Left ventricle myocardium inferior (tissue), 1 donor: ENCODE data around the gene USP9Y. TPM values are rescaled to one million over a fixed set of nuclear protein-coding genes. Genes with fewer than 3 reads are reported as not detected.

Source experiments
- DNase-seq: peaks from one replicate; pipeline ENCODE4 v3.0.0-alpha.2; 2020
- H3K27ac ChIP-seq: fragments of 200-600 bp; replicated peaks from 2 replicates; pipeline ENCODE4 v1.8.0; 2021
- H3K27me3 ChIP-seq: fragments of 200-600 bp; 2 replicates; pipeline ENCODE4 v1.8.0; 2021; ENCODE audit warnings: low read depth
- H3K36me3 ChIP-seq: fragments of 200-600 bp; 2 replicates; pipeline ENCODE4 v1.8.0; 2021
- H3K4me1 ChIP-seq: fragments of 200-600 bp; 2 replicates; pipeline ENCODE4 v1.8.0; 2021
- H3K4me3 ChIP-seq: fragments of 200-600 bp; 2 replicates; pipeline ENCODE4 v1.8.0; 2021; ENCODE audit warnings: mild to moderate bottlenecking, moderate library complexity
- H3K9me3 ChIP-seq: fragments of 200-600 bp; replicated peaks from 2 replicates; pipeline ENCODE4 v1.8.0; 2021
- CTCF ChIP-seq: fragments of 200-600 bp; IDR thresholded peaks from 2 replicates; pipeline ENCODE4 v1.8.0; 2021; ENCODE audit warnings: antibody characterized with exemption, mild to moderate bottlenecking, borderline replicate concordance
- intact Hi-C: fragments of 100-400 bp; cut with micrococcal nuclease; formaldehyde crosslinking; loops from one replicate; pipeline ENCODE4 v1.11.0; 2022
- total RNA-seq: library from RNA; stranded (reverse); fragmentation: NEBNext Ultra II Directional; extraction: Animal tissue kit (Norgen Biotek cat#: 25700); gene quantifications from one replicate; pipeline ENCODE4 v1.2.1, GENCODE V29; 2021
- donor health status: DM: no; HTN: yes; CAD: no; lungs with severe emphysema.

The USP9Y gene
- total RNA-seq, 1 donor from 2014 or later: 25.4 TPM

- H3K4me3 ChIP-seq: no peak overlapping the region
- no peaks in the 10 kb centered on the region for H3K27me3 ChIP-seq
- H3K36me3 ChIP-seq: peaks cover 24% of the 10 kb centered on the region
- H3K4me1 ChIP-seq: no peaks in the 10 kb centered on the region
- intact Hi-C loops: no loop called here
- TF ChIP-seq CTCF: no peak
- no peaks in the 10 kb centered on the region for H3K9me3 ChIP-seq
- DNase-seq: no peak
- H3K27ac ChIP-seq: no peak overlapping the region
Observed at GRCh38 chrY:12744091-12744490, 43.1 kb downstream of the USP9Y start.

- Histone ChIP-seq H3K27ac (no peak overlapping the region), H3K36me3 (no peaks in the 10 kb centered on the region), H3K4me1 (no peaks in the 10 kb centered on the region), H3K4me3 (no peak overlapping the region), H3K9me3 (no peaks in the 10 kb centered on the region), H3K27me3 (no peaks in the 10 kb centered on the region)
- no peak for DNase-seq
- intact Hi-C loops: no loop called here
- no peak for TF ChIP-seq CTCF
Observed at GRCh38 chrY:12749293-12749692, 48.3 kb downstream of the USP9Y start.

DNA sequence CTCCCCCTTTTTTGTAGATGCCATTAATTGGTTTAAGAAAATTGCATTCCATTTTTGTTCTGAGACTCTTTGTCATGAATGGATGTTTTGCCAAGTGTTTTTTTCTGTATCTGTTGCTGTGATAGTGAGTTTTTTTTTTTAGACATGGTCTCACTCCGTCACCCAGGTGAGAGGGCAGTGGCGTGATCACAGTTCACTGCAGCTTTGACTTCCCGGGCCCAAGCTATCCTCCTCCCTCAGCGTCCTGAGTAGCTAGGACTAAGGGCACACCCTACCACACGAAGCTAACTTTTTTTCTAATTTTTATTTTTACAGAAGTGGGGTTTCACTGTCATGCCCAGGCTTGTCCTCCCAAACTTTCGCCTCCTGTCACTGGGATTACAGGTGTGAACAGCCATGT is 51.8 kb downstream of the USP9Y start:
- Histone ChIP-seq H3K27ac (no peak overlapping the region), H3K27me3 (no peaks in the 10 kb centered on the region), H3K36me3 (peaks cover 6% of the 10 kb centered on the region), H3K4me3 (no peak overlapping the region), H3K9me3 (no peaks in the 10 kb centered on the region), H3K4me1 (peaks cover 6% of the 10 kb centered on the region)
- DNase-seq: no peak
- no peak for TF ChIP-seq CTCF
- intact Hi-C loops: no loop called here

DNA sequence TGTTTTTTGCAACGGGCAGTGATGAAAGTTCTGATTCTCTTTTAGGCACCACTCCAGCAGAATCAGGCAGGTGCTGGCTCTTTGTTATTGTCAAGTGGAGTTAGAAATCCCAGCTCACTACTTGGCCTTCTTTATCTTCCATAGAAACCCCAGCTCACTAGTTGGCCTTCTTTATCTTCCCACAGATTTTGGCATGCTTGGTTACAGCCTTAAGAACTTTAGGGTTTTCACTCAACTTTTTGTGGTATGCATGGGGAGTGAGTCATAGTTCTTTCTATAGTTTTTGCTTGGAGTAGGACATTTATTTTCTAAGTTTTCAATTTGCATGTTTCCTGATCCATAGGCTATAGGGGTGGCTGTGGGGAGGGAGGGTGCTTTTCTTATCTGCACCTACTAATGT is 55.0 kb downstream of the USP9Y start:
- Histone ChIP-seq H3K27me3 (no peaks in the 10 kb centered on the region), H3K4me1 (peaks cover 6% of the 10 kb centered on the region), H3K4me3 (no peak overlapping the region), H3K9me3 (no peaks in the 10 kb centered on the region), H3K36me3 (peaks cover 21% of the 10 kb centered on the region), H3K27ac (no peak overlapping the region)
- TF ChIP-seq CTCF: no peak
- DNase-seq: no peak
- intact Hi-C loops: no loop called here

GRCh38 chrY:12765976-12766375 is 64.9 kb downstream of the USP9Y start:
- peaks cover 11% of the 10 kb centered on the region for H3K36me3 ChIP-seq
- no peaks in the 10 kb centered on the region for H3K27me3 ChIP-seq
- intact Hi-C loops: no loop called here
- no peak for DNase-seq
- H3K27ac ChIP-seq: no peak overlapping the region
- no peaks in the 10 kb centered on the region for H3K9me3 ChIP-seq
- H3K4me3 ChIP-seq: no peak overlapping the region
- no peak for TF ChIP-seq CTCF
- H3K4me1 ChIP-seq: no peaks in the 10 kb centered on the region

- peaks cover 23% of the 10 kb centered on the region for H3K36me3 ChIP-seq
- no peak for TF ChIP-seq CTCF
Observed at GRCh38 chrY:12784521-12784920, 83.5 kb downstream of the USP9Y start.

More at GRCh38 chrY:12784521-12784920, 83.5 kb downstream of the USP9Y start:
- no peaks in the 10 kb centered on the region for H3K9me3 ChIP-seq
- H3K27me3 ChIP-seq: no peaks in the 10 kb centered on the region
- H3K4me1 ChIP-seq: no peaks in the 10 kb centered on the region
- intact Hi-C loops: no loop called here
- DNase-seq: no peak
- H3K27ac ChIP-seq: no peak overlapping the region
- no peak overlapping the region for H3K4me3 ChIP-seq
